ENCODE measurements around the gene PLEKHA4. TPM values are rescaled to one million over a fixed set of nuclear protein-coding genes. Genes with fewer than 3 reads are reported as not detected.

PLEKHA4 gene
- total and polyA plus RNA-seq, 9 of the 15 experiments (the other 6 are each of a cell fraction or from before 2014, with no cell fraction given) = 0.07 to 30.8 (median 11.4) TPM

- peak; percentile 98 to 100 (median 98) for DNase-seq (ENCODE audit: extremely low read depth in 1 of 4, low spot score in 3 of 4)
- Histone ChIP-seq H3K27ac (ENCODE audit: extremely low read depth, low read depth, low read length) (peak within 1 kb of the TSS; percentile 77), H3K4me3 (peak within 1 kb of the TSS; percentile 89), H4K20me1 (replicated peaks; ENCODE audit: control insufficient read depth, insufficient read depth, low read length) (peaks cover 2% of the 10 kb centered on the region), H3K79me2 (ENCODE audit: control insufficient read depth, insufficient read depth, low read length) (peaks cover 38% of the 10 kb centered on the region), H3K9me1 (ENCODE audit: control insufficient read depth, insufficient read depth, low read length) (no peaks in the 10 kb centered on the region), H3K4me1 (replicated peaks in 1 of 2; ENCODE audit: control insufficient read depth in 2 of 2, insufficient read depth in 2 of 2, low read length in 2 of 2) (peaks cover 27 to 69% of the 10 kb centered on the region in 2 experiments), H3K4me2 (ENCODE audit: insufficient read depth, low read length) (peak within 1 kb of the TSS; percentile 89), H2AFZ (ENCODE audit: low read depth, low read length) (peak within 1 kb of the TSS; percentile 71), H3K9ac (ENCODE audit: insufficient read depth in 1 of 2, low read depth in 2 of 2, low read length in 2 of 2) (peak within 1 kb of the TSS; percentile 88 to 91), H3K36me3 (ENCODE audit: control insufficient read depth, insufficient read depth, low read length) (peaks cover 19% of the 10 kb centered on the region), H3K27me3 (ENCODE audit: control insufficient read depth in 2 of 2, insufficient read depth in 2 of 2, low read length in 2 of 2) (no peaks in the 10 kb centered on the region), H3K9me3 (replicated peaks; ENCODE audit: control insufficient read depth, insufficient read depth, low read depth, low read length) (no peaks in the 10 kb centered on the region)
- intact Hi-C loops (cut with micrococcal nuclease) (loop anchor here (2.0 kb wide), 2 partner anchors 27 to 67 kb away; partner anchors contain the start of gene PPP1R15A), in situ Hi-C loops (cut with MboI) (no loop called here)
- FAIRE-seq = peak; percentile 100
- POLR2A ChIA-PET = interaction anchor here (0.6 to 9.7 kb wide), 14 partner anchors 14 to 311 kb away, joined by 3 to 205 read pairs (median 3); partner anchors contain the start of genes FTL and PPP1R15A
- 3% methylated on average over 34 of the region's 34 CpGs for WGBS (ENCODE audit: insufficient coverage, low coverage, missing lambda C conversion rate)
- CTCF ChIA-PET (ENCODE audit: low intra/inter-chr PET ratio) = no interaction called here
- peak; percentile 87 for ATAC-seq
- TSS peak; percentile 61 for BruUV-seq (replicated peaks)
- TF ChIP-seq EHMT2 (IDR thresholded peaks at IDR 0.05) (no peak), ETV1 (tag; conservative IDR thresholded peaks at IDR 0.05; ENCODE audit: low read depth) (peak; percentile 38; the same call in 1 of the 2 replicates), NCOR1 (IDR thresholded peaks at IDR 0.05) (0 out of 2 replicates have a peak, but pooled peaks have one; percentile 6), PTRF (tag; IDR thresholded peaks at IDR 0.05) (0 out of 2 replicates have a peak, but pooled peaks have one; percentile 28), ZNF280A (IDR thresholded peaks at IDR 0.05; ENCODE audit: low read depth, partially characterized antibody) (no peak), SUPT5H (IDR thresholded peaks at IDR 0.05) (peak; percentile 70), SMARCA5 (IDR thresholded peaks at IDR 0.05) (peak; percentile 10; the same call in 1 of the 2 replicates), NBN (IDR thresholded peaks at IDR 0.05; ENCODE audit: low read depth) (0 out of 2 replicates have a peak, but pooled peaks have one; percentile 11), STAT5A (IDR thresholded peaks at IDR 0.05; ENCODE audit: borderline replicate concordance, low read length) (peak; percentile 90), U2AF1 (optimal IDR thresholded peaks at IDR 0.05; ENCODE audit: low read depth, low read length) (no peak), CTCFL (IDR thresholded peaks at IDR 0.05; ENCODE audit: borderline replicate concordance, insufficient read depth, low read depth, low read length, poor library complexity, severe bottlenecking) (peak; percentile 53), POLR2G (IDR thresholded peaks at IDR 0.05; ENCODE audit: low read depth, low read length) (peak; percentile 56), CBX3 (IDR thresholded peaks at IDR 0.05; ENCODE audit: borderline replicate concordance in 1 of 2, low read length in 2 of 2) (0 out of 3 replicates have a peak, but pooled peaks of 1 of the 2 experiments have one; percentile 52), E2F3 (CRISPR knock-in tag; IDR thresholded peaks at IDR 0.05) (peak; percentile 72; the same call in 1 of the 2 replicates), SOX6 (IDR thresholded peaks at IDR 0.05) (peak; percentile 36; the same call in 1 of the 2 replicates), TBP (optimal IDR thresholded peaks at IDR 0.05; ENCODE audit: low read depth, low read length) (peak; percentile 46), PHF8 (IDR thresholded peaks at IDR 0.05; ENCODE audit: borderline replicate concordance, low read length) (peak; percentile 58; the same call in 1 of the 2 replicates), JUN (IDR thresholded peaks at IDR 0.05; ENCODE audit: borderline replicate concordance, low read depth, low read length) (peak; percentile 38; the same call in 1 of the 2 replicates), JUN (CRISPR knock-in tag; IDR thresholded peaks at IDR 0.05; ENCODE audit: borderline replicate concordance) (no peak)
These were observed 31.5 kb upstream of the PLEKHA4 start, which contains the start of gene NUCB1 for GRCh38 chr19:48899781-48900476. TSS of gene NUCB1 (plus strand) at chr19:48900312. CDS start at chr19:48900797, 485 bp downstream.
